HEK293T (cell line): ENCODE measurements around the gene PANX2.

Experiments
- CTCF ChIA-PET: fragments of 350-600 bp; formaldehyde crosslinking; extraction: SDS; loops from one replicate; lab custom pipeline; 2021; ENCODE audit warnings: antibody characterized with exemption, inconsistent platforms; lab: Yijun Ruan, JAX
- POLR2A ChIA-PET: fragments of 350-600 bp; formaldehyde crosslinking; extraction: SDS; loops from one replicate; lab custom pipeline; 2020; ENCODE audit warnings: antibody characterized with exemption, inconsistent platforms; lab: Yijun Ruan, JAX
- DNase-seq: peaks from one replicate; pipeline ENCODE4 v3.0.0; 2012; ENCODE audit warnings: mixed read lengths; ENCODE audit errors: extremely low spot score
- ARNT ChIP-seq: fragments of 450-650 bp; IDR thresholded peaks from 2 replicates; pipeline ENCODE4 v1.6.1; 2017; ENCODE audit warnings: mild to moderate bottlenecking
- BHLHE40 ChIP-seq: fragments of 450-650 bp; IDR thresholded peaks from 2 replicates; pipeline ENCODE4 v1.6.1; 2016; ENCODE audit warnings: mild to moderate bottlenecking, moderate library complexity, borderline replicate concordance
- CTBP1 ChIP-seq: fragments of 450-650 bp; IDR thresholded peaks from 2 replicates; pipeline ENCODE4 v1.6.1; 2016; ENCODE audit warnings: borderline replicate concordance
- ELF4 ChIP-seq: fragments of 450-650 bp; IDR thresholded peaks from 2 replicates; pipeline ENCODE4 v1.6.1; 2017; ENCODE audit warnings: antibody characterized with exemption
- FOXA1 ChIP-seq: fragments of 450-650 bp; IDR thresholded peaks from 2 replicates; pipeline ENCODE4 v1.6.1; 2016; ENCODE audit warnings: mild to moderate bottlenecking
- FOXK2 ChIP-seq: fragments of 450-650 bp; IDR thresholded peaks from 2 replicates; pipeline ENCODE4 v1.6.1; 2016; ENCODE audit warnings: mild to moderate bottlenecking
- FOXM1 ChIP-seq: fragments of 450-650 bp; IDR thresholded peaks from 2 replicates; pipeline ENCODE4 v1.6.1; 2017; ENCODE audit warnings: mild to moderate bottlenecking, borderline replicate concordance
- HDGF ChIP-seq: fragments of 450-650 bp; IDR thresholded peaks from 2 replicates; pipeline ENCODE4 v1.6.1; 2017; ENCODE audit warnings: antibody characterized with exemption, borderline replicate concordance
- L3MBTL2 ChIP-seq: fragments of 450-650 bp; conservative IDR thresholded peaks from 2 replicates; pipeline ENCODE4 v1.6.1; 2016; ENCODE audit warnings: mild to moderate bottlenecking
- LEF1 ChIP-seq: fragments of 450-650 bp; IDR thresholded peaks from 2 replicates; pipeline ENCODE4 v1.6.1; 2017; ENCODE audit warnings: mild to moderate bottlenecking, borderline replicate concordance
- NFRKB ChIP-seq: fragments of 450-650 bp; IDR thresholded peaks from 2 replicates; pipeline ENCODE4 v1.6.1; 2016; ENCODE audit warnings: mild to moderate bottlenecking, moderate library complexity
- PKNOX1 ChIP-seq: fragments of 450-650 bp; IDR thresholded peaks from 2 replicates; pipeline ENCODE4 v1.6.1; 2016
- SP1 ChIP-seq: fragments of 450-650 bp; IDR thresholded peaks from 2 replicates; pipeline ENCODE4 v1.6.1; 2017
- SUZ12 ChIP-seq: fragments of 450-650 bp; IDR thresholded peaks from 2 replicates; pipeline ENCODE4 v1.6.1; 2016; ENCODE audit warnings: mild to moderate bottlenecking
- TARDBP ChIP-seq: fragments of 450-650 bp; IDR thresholded peaks from 2 replicates; pipeline ENCODE4 v1.6.1; 2016
- ZNF384 ChIP-seq: fragments of 450-650 bp; IDR thresholded peaks from 2 replicates; pipeline ENCODE4 v1.6.1; 2016

PANX2 gene

GRCh38 chr22:50177537-50178470, 7.3 kb downstream of the PANX2 start:
- ChIA-PET CTCF (no interaction called here), POLR2A (no interaction called here)
- no peak for DNase-seq
- no peak for TF ChIP-seq FOXM1
- no peak for TF ChIP-seq NFRKB
- no peak for TF ChIP-seq ARNT
- no peak for TF ChIP-seq ZNF384
- TF ChIP-seq FOXA1 = no peak
- TF ChIP-seq PKNOX1 = no peak
- TF ChIP-seq ELF4 = no peak
- TF ChIP-seq CTBP1 = no peak
- no peak for TF ChIP-seq SP1
- no peak for TF ChIP-seq BHLHE40

GRCh38 chr22:50178471-50178864, 7.9 kb downstream of the PANX2 start:
- TF ChIP-seq HDGF = no peak
- no peak for TF ChIP-seq BHLHE40
- TF ChIP-seq LEF1 = no peak
- TF ChIP-seq L3MBTL2 = no peak
- TF ChIP-seq SUZ12 = no peak
- no peak for TF ChIP-seq ARNT
- TF ChIP-seq PKNOX1 = no peak
- TF ChIP-seq SP1 = no peak
- no peak for TF ChIP-seq FOXA1
- no peak for TF ChIP-seq ZNF384
- TF ChIP-seq FOXK2 = no peak
- no peak for DNase-seq
- POLR2A ChIA-PET = no interaction called here
- CTCF ChIA-PET = no interaction called here

- TF ChIP-seq FOXA1 (no peak), HDGF (no peak), SUZ12 (no peak), ARNT (no peak), SP1 (no peak), PKNOX1 (no peak), L3MBTL2 (no peak)
- DNase-seq = no peak
- ChIA-PET CTCF (no interaction called here), POLR2A (no interaction called here)
Measured at GRCh38 chr22:50178871-50179869, 8.6 kb downstream of the PANX2 start.

GRCh38 chr22:50179937-50180726, 9.6 kb downstream of the PANX2 start:
- CTCF ChIA-PET = no interaction called here
- POLR2A ChIA-PET = no interaction called here
- DNase-seq = no peak
- TF ChIP-seq ARNT = no peak
- TF ChIP-seq FOXA1 = no peak
- TF ChIP-seq NFRKB = no peak
- TF ChIP-seq ELF4 = no peak
- TF ChIP-seq L3MBTL2 = no peak
- no peak for TF ChIP-seq CTBP1
- TF ChIP-seq BHLHE40 = no peak
- TF ChIP-seq HDGF = no peak

- CTCF ChIA-PET = no interaction called here
- POLR2A ChIA-PET = no interaction called here
- TF ChIP-seq FOXM1 (no peak), ELF4 (no peak), SUZ12 (no peak), ARNT (no peak), TARDBP (no peak), FOXK2 (no peak), PKNOX1 (no peak), ZNF384 (no peak), SP1 (no peak), FOXA1 (no peak), CTBP1 (no peak), BHLHE40 (no peak), HDGF (no peak)
- DNase-seq = no peak
Measured at GRCh38 chr22:50180727-50181521, 10.4 kb downstream of the PANX2 start.
